Fibroblast of pulmonary artery (primary cell): Measurements from ENCODE around the gene PRKCQ.

Experiments used
- DNase-seq: peaks from one replicate; pipeline ENCODE4 v3.0.0-alpha.2; 2010; ENCODE audit warnings: low read depth
- H3K4me3 ChIP-seq: replicated peaks from 2 replicates; pipeline ENCODE4 v1.5.1; 2011; ENCODE audit warnings: low read depth, mild to moderate bottlenecking, control low read depth, low read length, moderate library complexity
- CTCF ChIP-seq: IDR thresholded peaks from 2 replicates; pipeline ENCODE4 v1.5.1; 2011; ENCODE audit warnings: mild to moderate bottlenecking, control low read depth, low read length, inconsistent platforms; ENCODE audit errors: missing control alignments

PRKCQ gene

DNA sequence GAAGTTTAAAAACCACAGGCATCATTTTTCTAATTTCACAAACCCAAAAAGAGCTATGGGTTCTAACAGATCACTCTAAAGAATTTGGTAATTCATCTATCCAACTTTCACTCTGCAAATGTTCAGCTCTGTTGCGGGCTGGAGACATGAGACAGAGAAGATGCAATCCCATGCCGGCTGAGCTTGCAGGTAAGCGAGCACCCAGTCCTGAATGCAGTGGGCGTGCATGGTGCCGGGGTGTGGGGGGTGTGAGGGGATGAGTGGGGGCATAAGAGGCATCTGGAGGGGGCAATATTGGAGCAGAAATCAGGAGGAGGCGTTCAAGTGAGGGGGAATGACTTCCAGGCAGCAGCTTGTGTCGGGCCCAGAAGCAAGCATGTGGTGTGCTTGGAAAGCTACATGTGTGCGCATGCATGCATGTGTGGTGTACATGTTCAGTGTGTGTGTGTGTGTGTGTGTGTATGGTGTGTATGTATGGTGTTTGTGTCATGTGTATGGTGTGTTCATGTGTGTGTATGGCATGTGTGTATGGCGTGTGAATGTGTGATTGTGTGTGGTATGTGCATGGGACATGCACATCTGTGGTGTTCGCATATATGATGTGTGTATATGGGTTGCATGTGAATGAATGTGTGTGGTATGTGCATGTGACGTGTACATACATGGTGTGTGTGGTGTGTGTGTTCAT is 172.9 kb downstream of the PRKCQ start:
- no peak for TF ChIP-seq CTCF
- H3K4me3 ChIP-seq = no peak overlapping the region
- DNase-seq = no peak

- no peak overlapping the region for H3K4me3 ChIP-seq
- DNase-seq = peak; percentile 56
- peak; percentile 55 for TF ChIP-seq CTCF
These were observed 173.6 kb downstream of the PRKCQ start for GRCh38 chr10:6406220-6407033.

DNA sequence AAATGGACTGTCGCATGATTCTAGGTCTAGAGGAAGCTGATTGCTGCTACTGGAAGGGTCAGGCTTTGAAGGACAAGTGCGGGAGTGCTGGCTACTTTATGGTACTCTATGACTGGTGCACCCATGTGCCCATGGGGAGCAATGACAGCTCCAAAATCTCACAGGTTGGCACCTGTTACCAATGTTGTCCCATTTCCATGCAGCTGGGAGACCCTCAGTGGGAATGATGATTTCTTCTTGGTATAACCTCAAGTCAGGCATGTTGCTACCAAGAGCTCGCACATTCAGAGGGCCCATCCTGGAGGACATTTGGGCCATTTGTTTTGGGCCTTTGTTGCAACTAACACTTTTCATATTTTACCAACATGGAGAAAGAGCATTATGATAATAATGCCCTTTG is 174.4 kb downstream of the PRKCQ start:
- no peak for TF ChIP-seq CTCF
- no peak overlapping the region for H3K4me3 ChIP-seq
- no peak for DNase-seq

DNA sequence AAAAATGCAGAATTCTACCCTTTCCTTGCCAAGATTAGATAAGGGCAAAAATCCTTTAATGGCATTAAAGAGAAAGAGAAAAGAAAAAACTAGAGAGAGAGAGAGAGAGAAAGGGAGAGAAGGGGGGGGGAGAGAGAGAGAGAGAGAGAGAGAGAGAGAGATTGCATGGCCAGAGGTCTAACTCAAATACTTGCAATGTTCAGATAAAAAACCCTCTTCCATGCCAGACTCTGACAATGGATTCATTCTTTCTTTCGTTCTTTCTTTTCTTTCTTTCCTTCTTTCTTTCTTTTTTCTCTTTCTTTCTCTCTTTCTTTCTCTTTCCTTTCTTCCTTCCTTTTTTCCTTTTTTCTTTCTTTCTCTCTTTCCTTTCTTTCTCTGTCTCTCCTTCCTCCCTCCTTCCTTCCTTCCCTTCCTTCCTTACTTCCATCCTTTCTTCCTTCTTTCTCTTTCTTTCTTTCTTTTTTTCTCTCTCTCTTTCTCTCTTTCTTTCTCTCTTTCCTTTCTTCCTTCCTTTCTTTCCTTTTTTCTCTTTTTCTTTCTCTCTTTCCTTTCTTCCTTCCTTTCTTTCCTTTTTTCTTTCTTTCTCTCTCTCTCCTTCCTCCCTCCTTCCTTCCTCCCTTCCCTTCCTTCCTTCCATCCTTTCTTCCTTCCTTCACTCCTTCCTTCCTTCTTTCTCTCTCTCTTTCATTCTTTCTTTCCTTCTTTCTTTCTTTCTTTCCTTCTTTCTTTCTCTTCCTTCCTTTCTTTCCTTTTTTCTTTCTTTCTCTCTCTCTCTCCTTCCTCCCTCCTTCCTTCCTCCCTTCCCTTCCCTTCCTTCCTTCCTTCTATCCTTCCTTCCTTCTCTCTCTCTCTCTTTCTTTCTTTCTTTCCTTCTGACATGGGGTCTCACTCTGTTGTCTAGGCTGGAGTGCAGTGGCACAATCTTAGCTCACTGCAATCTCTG is 175.7 kb downstream of the PRKCQ start:
- no peak for TF ChIP-seq CTCF
- DNase-seq = no peak
- H3K4me3 ChIP-seq = no peak overlapping the region

DNA sequence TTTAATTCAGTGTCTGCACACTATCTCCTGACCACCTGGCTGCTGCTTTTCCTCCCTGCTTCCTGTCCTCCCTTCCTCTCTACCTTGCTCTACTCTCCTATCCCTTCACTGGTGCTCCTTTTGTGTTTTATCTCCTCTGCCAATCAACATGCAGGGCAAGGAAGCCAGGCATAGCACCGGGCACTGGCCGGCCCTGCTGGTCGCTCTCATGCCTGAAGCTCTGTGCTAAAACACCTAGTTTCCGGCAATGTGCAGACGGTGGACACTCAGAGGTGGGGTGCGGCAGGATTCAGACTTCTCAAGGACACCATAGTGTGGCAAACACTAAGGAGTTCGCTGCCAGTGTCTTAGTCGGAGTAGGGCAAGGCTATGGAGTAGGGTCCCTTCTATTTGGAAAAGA is 177.1 kb downstream of the PRKCQ start:
- H3K4me3 ChIP-seq = no peak overlapping the region
- no peak for TF ChIP-seq CTCF
- DNase-seq = no peak

DNA sequence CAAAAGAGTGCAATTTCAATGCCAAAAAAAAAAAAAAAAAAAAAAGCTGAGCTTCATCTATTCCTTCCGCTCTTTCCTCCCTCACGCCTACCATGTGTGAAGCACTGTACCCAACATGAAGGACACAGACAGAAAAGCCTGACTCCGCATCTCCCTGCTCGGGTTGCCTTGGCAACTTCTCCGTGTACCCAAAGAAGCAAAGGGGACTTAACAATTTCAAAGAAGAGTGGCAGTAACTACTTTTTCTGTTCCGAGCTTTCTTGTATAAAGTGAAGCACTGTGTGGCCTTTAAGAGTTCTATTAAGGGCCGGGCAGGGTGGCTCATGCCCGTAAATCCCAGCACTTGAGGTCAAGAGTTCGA is 177.7 kb downstream of the PRKCQ start:
- H3K4me3 ChIP-seq = no peak overlapping the region
- DNase-seq = no peak
- TF ChIP-seq CTCF = no peak
